ENCODE measurements around the gene DPP4.

DNA sequence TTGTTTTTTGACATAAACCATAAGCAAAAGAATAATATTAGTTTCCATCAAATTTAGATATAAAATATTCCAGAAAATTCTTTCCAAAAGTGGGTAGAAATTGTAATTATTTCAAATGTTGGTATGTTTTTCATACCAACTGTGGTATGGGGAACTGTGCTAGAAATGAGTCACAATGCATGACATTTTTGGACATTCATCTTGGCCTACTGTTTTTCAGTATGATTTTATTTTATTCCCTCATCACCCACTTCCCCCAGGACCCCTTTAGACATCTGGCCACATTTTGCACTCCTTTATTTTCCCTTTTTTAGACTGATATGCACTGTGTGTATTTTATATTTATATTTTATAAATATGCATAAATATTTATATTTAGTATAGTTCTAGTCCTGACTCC lies 97.1 kb downstream of the DPP4 start:
- TF ChIP-seq CTCF (conservative IDR thresholded peaks at IDR 0.05 in 1 of 2, IDR thresholded peaks at IDR 0.05 in 1 of 2; ENCODE audit: extremely low read depth in 1 of 2, insufficient read depth in 1 of 2, low read depth in 1 of 2, low read length in 2 of 2) (no peak), EZH2 (IDR thresholded peaks at IDR 0.05; ENCODE audit: borderline replicate concordance, low read length) (no peak)

All from mammary epithelial cell (primary cell).